GM19351 (cell line): Measurements from ENCODE around the gene MRE11.
"Not testable (repeated sequence)": the region's sequence is repeated elsewhere in the genome, so short reads cannot be mapped to it uniquely, and the experiment has no call there.

Experiments
- ATAC-seq: cut with Tn5 transposase; IDR thresholded peaks from one replicate; pipeline ENCODE4 v1.9.1; 2021; ENCODE audit warnings: mild to moderate bottlenecking, moderate library complexity; ENCODE audit not compliant: unreplicated experiment

Gene MRE11

DNA sequence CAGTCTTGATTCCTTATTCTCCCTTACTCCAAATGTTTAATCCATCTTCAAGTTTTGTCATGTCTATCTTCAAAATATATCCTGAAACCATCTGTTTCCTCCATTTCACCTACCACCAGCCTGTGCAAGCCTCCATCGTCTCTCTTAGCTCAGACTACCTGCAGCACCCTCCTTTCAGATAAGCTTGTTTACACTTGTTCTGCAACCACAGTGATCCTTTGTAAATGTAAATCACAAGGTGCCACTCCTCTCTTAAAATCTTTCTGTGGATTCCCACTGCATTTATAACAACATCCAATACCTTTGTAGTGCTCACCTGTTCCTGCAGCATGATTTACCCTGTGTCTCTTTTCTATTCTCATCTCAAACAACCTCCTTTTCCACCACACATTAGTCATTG is 60.6 kb downstream of the MRE11 start:
- ATAC-seq = no peak

DNA sequence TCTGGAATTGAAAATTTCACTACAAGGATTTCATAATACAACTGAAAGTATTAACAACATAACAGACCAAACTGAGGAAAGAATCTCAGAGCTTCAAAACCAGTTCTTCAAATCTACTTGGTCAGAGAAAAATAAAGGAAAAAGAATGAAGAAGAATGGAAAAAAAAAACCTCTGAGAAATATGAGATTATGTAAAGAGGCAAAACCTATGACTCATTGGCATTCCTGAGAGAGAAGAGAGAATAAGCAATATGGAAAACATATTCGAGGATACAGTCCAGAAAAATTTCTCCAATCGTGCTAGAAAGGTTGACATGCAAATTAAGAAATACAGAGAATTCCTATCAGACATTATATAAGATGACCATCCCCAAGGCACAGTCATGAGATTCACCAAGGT is 69.0 kb downstream of the MRE11 start:
- no peak for ATAC-seq

DNA sequence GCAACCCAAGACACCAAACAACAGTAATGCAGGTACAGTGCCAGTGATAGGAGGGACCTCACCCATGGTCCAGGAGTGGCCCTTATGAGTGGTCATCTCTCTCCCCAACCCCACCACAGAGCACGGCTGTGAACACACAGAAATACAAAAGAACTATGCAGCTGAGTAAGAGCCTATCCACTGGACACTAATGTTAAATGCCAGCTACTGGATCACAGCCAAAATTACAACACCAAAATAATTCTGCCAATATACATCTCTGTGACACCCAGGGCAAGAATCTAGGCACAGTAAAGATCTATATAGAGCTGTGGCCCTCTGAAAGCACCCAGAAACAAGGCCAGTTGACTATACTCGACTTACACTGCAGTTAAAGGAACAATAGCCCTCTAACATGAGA is 69.6 kb downstream of the MRE11 start:
- ATAC-seq = no peak

DNA sequence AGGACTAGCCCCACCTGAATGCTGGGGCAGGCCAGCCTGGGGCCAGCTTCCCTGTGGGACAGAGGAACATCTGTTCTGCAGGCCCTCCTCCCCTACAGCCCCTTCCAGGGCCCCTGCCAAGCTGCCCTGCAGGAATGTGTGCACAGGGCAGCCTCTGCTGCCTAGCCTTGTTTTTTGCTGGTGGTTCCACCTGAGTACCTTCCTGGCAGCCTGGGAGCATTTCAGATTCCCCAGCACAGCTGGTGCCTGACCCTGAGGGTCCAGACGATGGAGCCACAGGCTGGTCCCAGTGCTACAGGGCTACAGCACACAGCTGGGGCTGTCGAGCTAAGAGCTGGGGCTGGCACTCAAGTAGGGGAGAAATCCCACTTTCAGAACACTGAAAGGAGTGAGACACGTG is 70.1 kb downstream of the MRE11 start:
- no peak for ATAC-seq

DNA sequence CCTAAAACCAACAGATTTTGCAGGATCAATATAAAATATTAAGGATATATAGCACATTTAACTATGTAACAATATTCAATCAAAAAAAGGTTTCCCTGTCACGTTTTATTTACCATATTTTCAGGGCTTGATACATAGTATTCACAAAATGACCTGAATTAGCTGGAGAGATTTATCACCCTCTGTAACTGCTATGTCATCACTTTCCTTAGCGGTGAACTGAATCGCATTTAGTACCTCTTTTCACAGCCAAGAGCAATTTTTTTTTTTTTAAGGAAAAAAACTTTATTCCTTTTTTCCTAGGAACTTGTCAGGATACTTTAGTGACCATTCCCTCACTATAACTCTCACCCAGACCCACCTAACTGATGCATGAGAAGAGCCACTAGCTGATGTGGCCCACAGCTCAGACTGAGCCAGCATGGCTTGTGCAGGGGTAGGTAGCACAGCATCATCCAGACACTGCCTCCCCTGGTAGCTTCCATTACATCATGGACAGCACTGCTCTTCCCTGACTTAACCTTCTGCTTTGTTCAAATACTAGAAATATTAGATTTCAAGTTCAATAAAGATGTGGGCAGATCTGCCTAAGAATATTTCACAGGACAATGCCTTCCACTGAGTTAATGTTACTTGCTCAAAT is 75.4 kb downstream of the MRE11 start:
- ATAC-seq = no peak

DNA sequence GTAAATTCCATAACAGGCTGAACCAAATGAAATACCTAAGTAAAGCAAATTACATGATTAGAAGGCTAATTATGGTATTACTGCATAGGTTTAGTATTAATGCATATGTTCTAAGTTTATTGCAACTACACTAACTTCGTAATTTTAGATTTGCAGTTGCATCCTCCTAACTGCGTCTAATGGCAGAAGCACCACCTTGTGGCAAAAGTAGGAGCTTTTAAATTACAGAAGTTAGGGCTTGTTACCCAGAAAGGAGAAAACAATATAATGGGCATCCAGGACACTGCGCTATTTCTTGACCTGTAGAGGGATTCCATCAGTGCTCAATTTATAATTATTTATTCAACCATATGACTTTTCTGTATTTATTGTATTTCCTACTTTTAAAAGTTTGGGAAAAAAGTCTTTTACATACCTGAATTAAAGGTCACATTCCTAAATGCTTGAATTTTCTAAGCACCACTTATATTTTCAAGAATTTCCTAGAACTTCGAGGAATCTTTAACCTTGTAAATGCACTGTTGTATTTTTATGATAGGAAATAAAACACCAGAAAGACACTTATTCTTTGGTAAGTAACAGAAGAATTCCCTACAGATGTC is 76.2 kb downstream of the MRE11 start:
- ATAC-seq = no peak

DNA sequence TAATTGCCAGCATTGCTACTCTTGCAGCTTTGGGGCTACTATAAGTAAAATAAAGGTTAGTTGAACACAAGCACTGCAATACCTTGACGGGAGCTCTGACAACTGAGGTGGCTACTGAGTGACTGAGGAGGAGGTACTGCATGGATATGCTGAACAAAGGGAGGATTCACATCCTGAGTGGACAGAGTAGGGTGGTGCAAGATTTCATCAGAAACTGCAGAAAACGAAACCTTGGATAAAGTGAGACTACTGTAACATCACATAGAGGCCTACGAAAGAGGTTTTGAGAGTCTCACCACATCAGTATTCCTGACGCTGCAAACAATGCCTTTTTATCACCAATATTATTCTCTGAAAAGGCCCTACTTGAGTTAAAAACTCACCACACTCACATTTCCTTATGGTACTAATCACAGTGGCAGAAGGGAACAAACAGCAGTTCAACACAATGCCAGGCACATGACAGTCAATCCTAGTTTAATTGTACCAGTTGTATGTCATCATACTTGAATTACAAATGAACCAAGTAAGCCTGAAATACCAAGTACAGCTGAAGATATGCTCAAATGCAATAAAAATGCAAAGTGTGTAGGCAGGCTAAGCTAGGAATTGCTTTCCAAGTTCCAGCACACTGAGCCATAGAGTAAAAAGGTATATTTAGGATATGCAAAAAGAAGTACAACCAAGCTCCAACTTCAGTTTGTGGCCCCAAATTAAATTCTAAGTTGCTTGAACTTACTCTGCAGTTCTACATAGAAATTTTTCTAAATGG is 88.4 kb downstream of the MRE11 start:
- ATAC-seq = no peak

DNA sequence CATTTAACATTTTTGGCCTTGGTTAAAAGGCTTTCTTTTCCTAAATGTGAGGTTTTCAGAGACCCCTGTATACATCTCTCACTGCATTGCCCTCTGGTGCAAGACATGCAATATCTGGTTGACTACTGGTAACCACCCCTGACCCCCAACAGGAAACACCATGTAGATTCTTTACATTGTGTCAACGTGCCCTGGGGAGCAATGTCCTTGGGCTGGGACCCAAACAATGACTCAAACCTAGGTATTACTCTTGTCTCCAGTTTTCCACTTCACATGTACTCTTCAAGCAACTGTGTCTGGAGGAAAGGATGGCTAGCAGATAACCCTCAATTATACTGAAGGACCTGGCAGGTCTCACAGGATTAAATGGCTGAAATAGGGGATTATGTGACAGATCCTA is 91.3 kb downstream of the MRE11 start:
- ATAC-seq = no peak

DNA sequence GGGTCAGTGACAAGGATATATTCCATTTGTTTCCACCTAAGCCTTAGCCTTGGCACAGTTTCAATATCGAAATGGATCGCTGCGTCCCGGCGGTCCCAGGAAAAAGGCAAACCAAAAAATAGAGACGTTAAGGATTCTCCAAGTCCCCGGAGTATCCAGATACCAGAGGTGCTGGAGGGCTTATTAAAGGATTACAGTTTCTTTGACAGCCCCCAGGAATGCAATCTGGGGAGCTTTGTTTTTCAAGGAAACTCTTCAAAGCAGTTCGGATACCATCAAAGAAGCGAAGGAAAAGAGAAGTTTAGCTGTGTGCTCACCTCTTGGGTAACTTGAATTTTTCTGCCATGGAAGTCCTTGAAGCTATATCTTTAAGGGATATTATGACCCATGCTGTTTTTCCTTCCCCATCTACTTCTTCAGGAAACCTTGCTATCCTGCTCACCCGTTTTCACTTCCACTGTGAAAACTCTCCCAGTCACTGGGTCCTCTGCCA is 91.8 kb downstream of the MRE11 start:
- no peak for ATAC-seq

DNA sequence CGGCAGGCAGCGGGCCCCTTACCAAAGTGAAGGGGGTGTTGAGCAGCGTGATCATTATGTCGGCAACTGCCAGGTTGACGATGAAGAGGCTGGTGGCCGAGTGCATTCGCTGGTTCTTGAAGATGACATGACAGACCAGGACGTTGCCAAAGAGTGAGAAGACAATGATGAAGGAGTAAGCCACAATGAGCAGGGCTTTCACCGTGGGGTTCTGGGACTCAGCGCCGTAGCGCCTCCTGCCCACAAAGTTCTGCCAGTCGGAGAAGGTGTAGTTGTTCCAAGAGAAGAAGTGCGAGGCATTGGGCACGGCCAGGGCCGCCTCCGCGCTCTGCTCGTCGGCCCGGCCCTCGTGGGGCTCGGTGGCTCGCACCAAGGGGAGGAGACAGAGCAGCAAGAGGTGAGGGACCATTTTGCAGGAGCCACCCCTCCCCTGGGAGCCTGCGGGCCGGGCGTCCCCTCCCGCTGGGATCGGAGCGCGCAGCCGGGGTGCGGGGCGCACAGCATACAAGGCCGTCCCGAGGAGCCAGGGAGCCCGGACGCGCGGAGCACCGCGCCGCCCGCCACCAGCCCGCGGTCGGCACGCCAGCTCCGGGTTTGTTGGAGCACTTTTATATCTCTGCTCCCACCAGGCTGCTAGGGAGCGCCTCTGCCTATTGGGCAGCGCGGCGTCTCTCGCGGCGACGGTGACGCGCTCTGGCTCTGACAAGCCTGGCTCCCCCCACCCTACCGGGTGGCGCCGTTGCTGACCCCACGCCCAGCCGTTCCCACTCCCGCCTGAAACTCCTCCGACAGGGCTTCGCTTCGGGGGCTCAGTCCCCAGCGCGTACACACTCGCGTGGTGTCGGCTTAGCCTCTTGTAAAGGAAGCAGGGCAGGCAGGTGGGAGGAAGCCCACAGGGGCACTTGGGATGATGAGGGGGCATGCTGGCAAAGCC is 92.5 kb downstream of the MRE11 start, which contains the start of gene GPR83:
GPR83 (minus strand) TSS at position 581 of the 934 bp plus-strand sequence; CDS start at position 409, 172 bp downstream.
- no peak for ATAC-seq

DNA sequence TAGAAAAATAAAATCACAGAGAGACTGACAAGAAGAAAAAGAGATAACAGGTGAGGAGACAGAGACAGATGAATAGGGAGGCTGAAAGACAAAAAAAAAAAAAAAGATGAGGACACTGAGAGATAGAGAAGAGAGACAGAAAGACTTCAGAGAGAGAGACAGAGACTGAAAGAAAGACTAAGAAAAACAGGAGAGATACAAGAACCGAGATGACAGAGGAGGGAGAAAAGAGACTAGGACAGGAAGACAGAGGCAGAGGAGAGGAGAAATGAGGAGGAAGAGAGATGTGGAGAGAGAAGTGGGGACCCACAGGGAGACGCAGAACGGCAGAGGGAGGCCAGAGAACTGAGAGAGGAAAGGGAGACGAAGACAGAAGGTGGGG is 93.2 kb downstream of the MRE11 start:
- no peak for ATAC-seq

DNA sequence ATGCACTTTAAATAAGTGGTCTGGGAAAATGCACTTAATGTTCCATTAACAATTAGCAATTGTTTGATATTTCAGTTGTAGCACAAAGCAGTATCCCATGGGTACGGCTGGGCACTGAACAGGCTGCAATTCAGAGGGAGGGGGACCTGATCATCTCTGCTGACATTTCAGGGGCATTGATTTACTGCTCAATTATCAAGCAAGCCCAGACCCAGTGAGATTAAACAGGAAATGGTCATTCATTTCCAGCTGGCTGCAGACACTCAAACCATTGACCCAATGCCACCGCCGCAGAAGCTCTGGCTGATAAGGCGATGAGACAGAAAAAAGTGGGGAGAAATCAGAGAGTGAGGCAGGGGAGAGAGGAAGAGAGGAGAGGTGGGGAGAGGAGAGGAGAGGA is 93.6 kb downstream of the MRE11 start:
- no peak for ATAC-seq

DNA sequence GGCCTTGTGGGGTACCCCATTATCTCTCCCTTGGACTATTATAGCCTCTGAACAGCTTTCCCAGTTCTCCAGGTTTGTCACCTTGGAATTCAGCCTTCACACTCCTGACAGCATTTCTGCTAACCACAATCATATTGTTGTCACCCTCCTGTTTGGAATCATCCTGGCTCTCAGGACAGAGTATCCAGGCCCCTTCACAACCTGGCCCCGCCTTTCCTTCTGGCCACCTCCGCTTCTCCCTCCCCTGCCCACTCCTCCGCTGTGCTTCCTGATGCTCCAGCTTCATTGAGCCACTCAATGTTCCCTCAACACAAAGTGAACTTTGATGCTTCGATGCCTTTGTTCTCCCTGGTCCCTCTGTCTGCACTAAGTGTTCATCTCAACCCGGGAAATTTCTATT is 95.5 kb downstream of the MRE11 start:
- no peak for ATAC-seq

DNA sequence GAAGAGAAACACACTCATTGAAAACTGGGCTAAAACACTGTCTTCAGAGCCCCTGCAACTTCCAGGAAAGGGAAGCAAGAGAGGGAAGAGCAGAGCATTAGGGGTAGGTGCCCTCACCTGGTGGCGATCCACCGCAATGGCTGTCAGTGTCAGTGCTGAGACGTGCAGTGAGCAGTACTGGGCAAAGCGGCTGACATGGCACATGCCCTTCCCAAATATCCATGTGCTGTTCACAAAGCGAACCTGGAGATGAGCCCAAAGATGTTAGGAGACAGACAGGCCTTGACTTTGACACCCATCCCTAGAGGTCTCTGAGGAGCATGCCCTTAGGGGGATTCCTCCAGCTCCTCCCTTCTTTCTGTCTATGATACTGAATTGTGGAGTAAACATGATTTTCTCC is 97.4 kb downstream of the MRE11 start:
- no peak for ATAC-seq

DNA sequence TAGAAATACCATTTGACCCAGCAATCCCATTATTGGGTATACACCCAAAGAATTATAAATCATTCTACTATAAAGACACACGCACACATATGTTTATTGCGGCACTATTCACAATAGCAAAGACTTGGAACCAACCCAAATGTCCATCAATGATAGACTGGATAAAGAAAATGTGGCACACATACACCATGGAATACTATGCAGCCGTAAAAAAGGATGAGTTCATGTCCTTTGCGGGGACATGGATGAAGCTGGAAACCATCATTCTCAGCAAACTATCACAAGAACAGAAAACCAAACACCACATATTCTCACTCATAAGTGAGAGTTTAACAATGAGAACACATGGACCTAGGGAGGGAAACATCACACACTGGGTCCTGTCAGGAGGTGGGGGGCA is 101.7 kb downstream of the MRE11 start:
- not testable (repeated sequence) for ATAC-seq

DNA sequence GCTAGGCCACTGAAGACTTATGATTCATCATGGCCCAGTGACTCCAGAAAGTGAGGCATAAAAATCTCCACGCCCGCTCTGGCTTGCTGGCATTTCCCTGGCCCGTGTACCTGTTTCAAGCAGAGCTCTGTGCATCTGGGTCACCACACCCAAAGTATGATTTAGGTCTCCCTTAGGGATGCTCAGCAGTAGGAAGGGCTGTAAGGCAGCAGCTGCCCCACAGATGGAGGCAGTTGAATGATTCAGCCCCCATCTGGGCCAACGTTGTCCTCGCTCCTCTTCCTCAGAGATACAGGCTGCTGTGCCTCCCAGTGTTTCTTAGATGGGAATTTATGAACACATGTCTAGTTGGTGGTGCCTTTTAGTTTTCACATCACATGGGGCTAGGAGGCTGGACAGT is 114.0 kb downstream of the MRE11 start:
- ATAC-seq = no peak

DNA sequence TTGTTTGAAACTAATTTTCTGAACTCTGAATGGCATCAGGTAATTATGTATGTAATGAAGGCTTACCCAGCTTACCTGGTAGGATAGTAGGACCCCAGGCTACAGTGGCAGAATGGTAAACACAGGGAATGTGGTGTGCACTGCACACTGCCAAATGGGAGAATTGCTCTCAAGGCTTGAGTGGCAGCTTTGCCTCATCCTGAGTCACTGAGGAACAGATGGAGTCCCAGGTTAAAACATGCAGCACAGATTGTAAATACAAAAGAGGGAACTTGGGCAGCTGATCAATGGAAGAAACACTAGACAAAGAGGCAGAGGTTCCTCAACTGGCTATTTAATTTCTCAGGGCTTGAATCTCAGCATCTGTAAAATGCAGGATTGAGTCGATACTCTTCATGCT is 116.8 kb downstream of the MRE11 start:
- ATAC-seq = no peak

DNA sequence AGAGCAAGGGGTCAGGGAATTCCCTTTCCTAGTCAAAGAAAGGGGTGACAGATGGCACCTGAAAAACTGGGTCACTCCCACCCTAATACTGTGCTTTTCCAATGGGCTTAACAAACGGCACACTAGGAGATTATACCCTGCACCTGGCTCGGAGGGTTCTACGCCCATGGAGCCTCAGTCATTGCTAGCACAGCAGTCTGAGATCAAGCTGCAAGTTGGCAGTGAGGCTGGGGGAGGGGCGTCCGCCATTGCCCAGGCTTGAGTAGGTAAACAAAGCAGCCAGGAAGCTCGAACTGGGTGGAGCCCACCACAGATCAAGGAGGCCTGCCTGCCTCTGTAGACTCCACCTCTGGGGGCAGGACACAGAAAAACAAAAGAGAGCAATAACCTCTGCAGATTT is 123.1 kb downstream of the MRE11 start:
- ATAC-seq = not testable (repeated sequence)
